ENCODE measurements around the gene DDX27.
A peak's percentile ranks its signal among the peaks of the same experiment; 100 is the strongest.

DDX27 gene

DNA sequence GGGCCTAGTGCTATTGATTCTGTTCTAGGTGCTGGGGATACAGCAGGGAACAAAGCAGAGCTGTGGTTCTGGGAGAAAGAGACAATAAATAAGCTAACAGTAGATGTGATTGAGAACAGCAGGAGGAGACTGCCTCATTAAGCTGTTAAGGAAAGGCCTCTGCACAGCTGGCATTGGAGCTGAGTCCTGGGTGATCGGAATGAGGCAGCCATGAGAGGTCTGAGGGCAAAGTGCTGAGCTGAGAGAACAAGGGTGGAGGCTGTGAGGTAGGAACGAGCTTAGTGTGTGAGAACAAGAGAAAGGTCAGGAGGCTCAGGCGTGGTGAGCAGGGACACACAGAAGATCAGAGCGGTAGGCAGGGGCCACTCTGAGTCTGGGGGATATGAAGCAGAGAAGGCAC lies 18.3 kb downstream of the DDX27 start:
- H3K9me3 Mint-ChIP-seq: no peaks in the 10 kb centered on the region

DNA sequence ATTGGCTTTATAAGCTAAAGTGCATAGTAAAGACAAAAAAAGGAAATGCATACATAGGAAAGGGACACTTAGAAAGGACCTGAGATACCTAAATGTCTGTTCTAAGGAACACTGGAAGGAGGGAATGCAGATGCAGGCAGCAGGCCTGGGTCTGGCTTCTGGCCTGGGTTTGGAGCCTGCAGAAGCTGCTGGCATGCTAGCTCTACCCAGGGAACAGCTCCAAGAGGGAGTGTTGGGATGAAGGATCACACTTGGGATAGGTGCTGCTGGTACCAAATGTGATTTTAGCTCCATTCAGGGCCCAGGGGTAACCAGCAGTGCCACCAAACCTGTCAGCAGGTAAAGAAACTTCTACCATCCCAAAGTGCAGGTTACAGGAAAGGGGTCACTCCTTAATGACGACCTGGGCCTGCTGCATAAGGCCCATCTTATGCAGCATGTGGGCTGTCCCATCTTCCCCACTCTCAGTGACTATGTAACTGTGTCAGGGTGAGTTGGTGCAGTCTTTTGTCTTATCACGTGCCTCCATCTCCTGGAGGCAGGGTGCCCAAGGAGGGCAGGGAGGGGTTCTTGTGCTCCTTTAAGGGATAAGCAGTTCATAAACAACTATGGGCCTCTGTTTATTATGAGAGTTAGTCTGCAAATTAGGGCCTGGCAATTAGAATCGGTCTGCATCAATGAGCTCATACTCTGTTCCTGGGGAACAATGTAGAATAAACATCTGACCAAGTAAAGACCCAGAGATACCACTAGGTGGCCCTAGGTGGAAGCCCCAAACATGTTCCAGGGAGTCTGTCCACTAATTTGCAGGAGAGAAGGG lies 26.9 kb downstream of the DDX27 start:
- H3K4me3 Mint-ChIP-seq: no peak overlapping the region
- H3K9me3 Mint-ChIP-seq: no peaks in the 10 kb centered on the region
- DNase-seq (peak; percentile 13 to 19 (median 18)), ATAC-seq (replicated peaks) (peak; percentile 73)
- peaks cover 87% of the 10 kb centered on the region for H3K36me3 Mint-ChIP-seq (ENCODE audit: insufficient read depth)
- H3K4me1 Mint-ChIP-seq (ENCODE audit: low read depth in 2 of 2): peaks cover 4 to 6% of the 10 kb centered on the region in 2 donors
- H3K27me3 Mint-ChIP-seq: no peaks in the 10 kb centered on the region
- H3K27ac Mint-ChIP-seq: peak overlapping the region; percentile 41 to 86

More for the DNA sequence above, 18.3 kb downstream of the DDX27 start:
- ATAC-seq (replicated peaks): no peak
- Mint-ChIP-seq H3K4me3 (no peak overlapping the region), H3K27ac (no peak overlapping the region), H3K36me3 (ENCODE audit: insufficient read depth) (peaks cover 93% of the 10 kb centered on the region), H3K27me3 (no peaks in the 10 kb centered on the region), H3K4me1 (ENCODE audit: low read depth in 2 of 2) (peaks cover 0 to 7% of the 10 kb centered on the region in 2 donors)
- DNase-seq: no peak

DNA sequence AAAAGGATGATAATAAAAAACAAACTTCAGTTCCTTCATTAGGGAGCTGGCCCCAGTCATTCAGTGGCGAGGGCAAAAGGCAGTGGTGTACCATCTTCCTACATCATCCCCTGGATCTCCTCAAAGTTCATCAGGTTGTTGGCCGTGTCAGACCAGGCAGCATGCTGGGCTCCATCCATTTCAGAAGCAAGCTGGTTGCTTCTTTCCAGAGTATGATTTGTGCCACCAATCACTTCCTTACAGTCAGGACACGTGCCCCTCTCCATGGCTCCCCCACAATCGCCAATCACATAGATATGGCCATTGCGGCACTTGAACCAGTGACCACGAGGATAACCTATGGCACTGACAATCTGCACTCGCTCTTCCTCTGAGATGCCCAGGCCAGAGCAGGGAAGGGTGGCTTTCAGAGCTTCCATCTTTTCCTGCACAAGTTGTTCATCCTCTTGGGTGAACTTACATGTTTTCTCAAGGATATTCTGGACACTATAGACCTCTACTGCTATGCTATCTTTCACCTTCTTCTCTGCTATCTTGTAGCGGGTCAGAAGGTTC lies 28.0 kb downstream of the DDX27 start:
- Mint-ChIP-seq H3K4me3 (no peak overlapping the region), H3K27ac (peak overlapping the region in 1 of 2 donors; percentile 86), H3K36me3 (ENCODE audit: insufficient read depth) (peaks cover 87% of the 10 kb centered on the region), H3K27me3 (no peaks in the 10 kb centered on the region), H3K9me3 (no peaks in the 10 kb centered on the region), H3K4me1 (ENCODE audit: low read depth in 2 of 2) (peaks cover 4 to 6% of the 10 kb centered on the region in 2 donors)
- DNase-seq (no peak), ATAC-seq (replicated peaks) (no peak)

DNA sequence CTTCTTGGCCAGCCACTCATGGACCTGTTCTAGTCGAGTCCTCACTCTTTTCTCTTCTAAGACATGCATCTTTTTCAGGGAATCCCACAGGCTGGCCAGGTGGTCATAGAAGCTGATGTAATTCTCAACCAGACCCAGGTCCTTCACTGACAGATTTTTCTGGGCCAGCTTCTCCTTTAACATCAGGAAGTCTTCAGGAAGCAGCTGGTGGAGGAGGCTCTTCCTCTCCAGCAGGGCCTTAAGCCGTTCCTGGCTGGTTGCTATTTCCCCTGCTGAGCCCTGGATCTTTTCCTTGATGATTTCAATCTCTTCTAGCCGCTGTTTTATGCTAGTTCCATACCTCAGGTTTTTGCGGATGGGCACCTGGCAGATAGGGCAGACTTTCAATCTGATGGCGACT lies 28.6 kb downstream of the DDX27 start:
- Mint-ChIP-seq H3K27ac (peak overlapping the region in 1 of 2 donors; percentile 86), H3K27me3 (no peaks in the 10 kb centered on the region), H3K9me3 (no peaks in the 10 kb centered on the region), H3K36me3 (ENCODE audit: insufficient read depth) (peaks cover 87% of the 10 kb centered on the region), H3K4me3 (no peak overlapping the region), H3K4me1 (ENCODE audit: low read depth in 2 of 2) (peaks cover 4 to 6% of the 10 kb centered on the region in 2 donors)
- no peak for ATAC-seq (replicated peaks)
- no peak for DNase-seq

DNA sequence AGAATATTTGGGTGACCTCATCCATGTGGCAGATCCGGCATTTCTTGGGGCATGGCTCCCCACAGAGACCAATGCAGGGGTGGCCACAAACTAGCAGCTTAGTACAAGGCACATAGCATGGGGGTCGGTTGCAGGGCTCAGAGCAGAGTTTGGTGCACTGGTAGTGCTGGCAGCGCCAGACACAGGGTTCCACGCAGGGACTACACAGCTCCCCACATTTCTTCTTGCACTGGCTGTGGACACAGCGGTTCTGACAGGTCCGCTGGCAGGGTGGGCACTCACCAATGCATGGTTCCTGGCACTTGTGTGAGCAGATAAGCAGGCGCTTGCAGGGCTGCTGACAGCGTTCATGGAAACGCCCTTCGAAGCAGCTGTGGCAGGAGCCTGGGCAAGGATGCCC lies 29.1 kb downstream of the DDX27 start:
- no peaks in the 10 kb centered on the region for H3K9me3 Mint-ChIP-seq

DNA sequence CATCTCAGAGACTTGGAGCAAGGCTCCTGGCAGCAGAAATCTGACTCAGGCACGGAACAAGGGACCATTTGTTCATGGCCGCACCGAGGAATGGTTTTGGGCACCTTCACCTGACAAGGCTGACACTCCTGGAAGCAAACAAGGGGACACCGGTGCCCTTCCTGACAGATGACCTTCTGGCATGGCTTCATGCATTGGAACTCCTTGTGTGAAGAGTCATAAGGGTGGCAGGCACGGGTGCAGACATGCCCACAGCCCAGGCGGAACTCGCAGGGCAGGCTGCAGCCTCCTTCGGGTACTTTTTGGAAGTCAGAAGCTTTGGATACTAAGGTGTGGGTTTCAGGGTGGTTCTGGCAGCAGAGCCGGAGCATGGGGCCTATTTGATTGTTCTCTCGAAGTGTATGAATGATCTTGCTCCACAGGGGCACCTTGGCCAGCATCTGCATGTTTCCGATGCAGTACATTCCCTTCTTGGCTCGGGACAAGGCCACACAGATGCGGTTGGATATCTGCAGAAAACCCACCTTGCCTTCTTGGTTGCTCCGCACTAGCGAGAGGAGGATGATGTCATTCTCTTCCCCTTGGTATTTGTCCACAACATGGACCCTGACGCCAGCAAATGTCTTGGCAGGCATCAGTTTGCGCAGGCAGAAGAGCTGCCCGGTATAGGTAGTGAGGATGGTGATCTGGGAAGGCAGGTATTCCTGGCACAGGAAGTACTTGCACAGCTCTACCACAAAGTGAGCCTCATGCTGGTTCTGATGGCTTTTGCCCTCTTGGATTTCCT lies 29.9 kb downstream of the DDX27 start:
- Mint-ChIP-seq H3K27ac (peak overlapping the region; percentile 49 to 86), H3K4me3 (no peak overlapping the region), H3K36me3 (ENCODE audit: insufficient read depth) (peaks cover 87% of the 10 kb centered on the region)

More for the DNA sequence above, 29.1 kb downstream of the DDX27 start:
- Mint-ChIP-seq H3K4me1 (ENCODE audit: low read depth in 2 of 2) (peaks cover 4 to 6% of the 10 kb centered on the region in 2 donors), H3K36me3 (ENCODE audit: insufficient read depth) (peaks cover 87% of the 10 kb centered on the region), H3K27ac (peak overlapping the region in 1 of 2 donors; percentile 86), H3K4me3 (no peak overlapping the region), H3K27me3 (no peaks in the 10 kb centered on the region)
- ATAC-seq (replicated peaks) (peak; percentile 13), DNase-seq (no peak)

DNA sequence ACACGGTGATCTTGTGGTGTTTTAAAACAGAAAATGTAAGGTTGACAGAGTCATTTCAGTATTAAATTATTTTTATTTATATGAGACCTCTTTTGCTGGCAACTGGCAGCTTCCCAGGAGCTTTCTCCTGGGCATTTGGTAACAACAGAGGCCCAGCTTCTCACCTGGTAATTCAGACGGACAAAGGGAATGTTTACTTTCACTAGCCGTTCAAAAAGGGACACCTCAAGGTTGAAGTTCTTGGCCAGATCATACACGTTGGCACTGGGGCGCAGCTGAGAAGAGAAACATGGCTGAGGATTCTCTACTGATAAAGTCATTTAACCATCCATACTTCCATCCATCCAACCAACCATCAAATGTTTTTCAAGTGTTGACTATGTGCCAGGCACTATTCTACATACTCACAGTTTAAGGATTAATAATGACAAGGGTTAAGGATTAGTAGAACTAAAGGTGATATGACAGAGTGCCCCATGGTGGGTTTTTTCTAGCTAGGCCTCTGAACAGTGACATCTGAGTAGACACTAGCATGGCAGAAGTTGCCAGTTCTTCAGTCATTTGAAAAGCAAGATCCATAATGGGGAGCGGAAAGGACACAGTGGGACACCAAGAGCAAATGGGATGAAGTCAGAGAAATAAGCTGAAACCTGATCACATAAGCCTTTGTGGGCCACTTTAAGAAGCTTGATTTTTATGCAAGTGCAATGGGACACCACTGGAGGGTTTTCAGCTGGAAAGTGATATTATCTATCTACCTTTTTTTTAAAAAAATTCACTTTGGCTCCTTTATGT lies 33.5 kb downstream of the DDX27 start:
- Mint-ChIP-seq H3K4me1 (ENCODE audit: low read depth in 2 of 2) (no peaks in the 10 kb centered on the region), H3K36me3 (ENCODE audit: insufficient read depth) (peaks cover 96% of the 10 kb centered on the region)

More for the DNA sequence above, 29.9 kb downstream of the DDX27 start:
- DNase-seq (no peak), ATAC-seq (replicated peaks) (no peak)
- Mint-ChIP-seq H3K27me3 (no peaks in the 10 kb centered on the region), H3K4me1 (ENCODE audit: low read depth in 2 of 2) (peaks cover 4 to 6% of the 10 kb centered on the region in 2 donors), H3K9me3 (no peaks in the 10 kb centered on the region)

DNA sequence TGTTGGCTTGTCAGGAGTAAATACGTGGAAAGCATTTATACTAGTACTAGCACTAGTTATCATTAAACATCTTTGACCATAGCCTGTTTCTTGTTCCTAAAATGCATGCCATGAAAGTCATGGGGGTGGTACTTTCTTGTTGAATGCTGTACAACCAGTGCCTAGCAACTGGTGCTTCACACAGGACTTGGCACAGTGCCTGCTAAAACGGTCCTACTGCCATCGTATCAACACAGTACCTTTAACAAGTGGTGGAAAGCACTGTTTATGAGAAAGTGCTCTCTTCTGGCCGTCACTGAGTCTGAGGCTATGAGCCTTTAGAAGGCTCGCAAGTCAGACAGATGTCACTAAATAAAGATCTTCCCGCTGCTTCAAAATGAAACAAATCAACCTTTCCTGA lies 37.0 kb downstream of the DDX27 start:
- DNase-seq (no peak), ATAC-seq (replicated peaks) (no peak)
- Mint-ChIP-seq H3K4me3 (no peak overlapping the region), H3K27me3 (no peaks in the 10 kb centered on the region), H3K27ac (peak overlapping the region in 1 of 2 donors; percentile 17), H3K4me1 (ENCODE audit: low read depth in 2 of 2) (no peaks in the 10 kb centered on the region), H3K36me3 (ENCODE audit: insufficient read depth) (peaks cover 99% of the 10 kb centered on the region), H3K9me3 (no peaks in the 10 kb centered on the region)

More for the DNA sequence above, 33.5 kb downstream of the DDX27 start:
- H3K9me3 Mint-ChIP-seq: no peaks in the 10 kb centered on the region
- H3K27me3 Mint-ChIP-seq: no peaks in the 10 kb centered on the region
- ATAC-seq (replicated peaks) (no peak), DNase-seq (no peak)
- H3K27ac Mint-ChIP-seq: peak overlapping the region in 1 of 2 donors; percentile 65
- H3K4me3 Mint-ChIP-seq: no peak overlapping the region

DNA sequence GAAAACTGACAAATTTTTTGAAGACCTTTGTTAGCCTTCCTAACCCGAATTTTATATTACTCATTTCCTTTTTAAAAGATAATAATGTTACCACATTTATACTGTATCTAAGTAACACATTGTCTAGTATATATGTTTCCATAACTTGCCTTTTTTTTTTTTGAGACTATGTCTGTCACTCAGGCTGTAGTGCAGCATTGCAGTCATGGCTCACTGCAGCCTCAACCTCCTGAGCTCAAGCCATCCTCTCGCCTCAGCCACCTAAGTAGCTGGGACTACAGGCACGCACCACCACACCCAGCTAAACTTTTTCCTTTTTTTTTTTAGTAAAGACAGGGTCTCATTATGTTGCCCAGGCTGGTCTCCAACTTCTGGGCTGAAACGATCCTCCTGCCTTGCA lies 40.1 kb downstream of the DDX27 start:
- no peak overlapping the region for H3K4me3 Mint-ChIP-seq
- no peak for ATAC-seq (replicated peaks)
- H3K27ac Mint-ChIP-seq: peak overlapping the region in 1 of 2 donors; percentile 31
- H3K27me3 Mint-ChIP-seq: no peaks in the 10 kb centered on the region
- no peaks in the 10 kb centered on the region for H3K4me1 Mint-ChIP-seq (ENCODE audit: low read depth in 2 of 2)
- DNase-seq: no peak
- H3K36me3 Mint-ChIP-seq (ENCODE audit: insufficient read depth): peaks cover 99% of the 10 kb centered on the region
- no peaks in the 10 kb centered on the region for H3K9me3 Mint-ChIP-seq

DNA sequence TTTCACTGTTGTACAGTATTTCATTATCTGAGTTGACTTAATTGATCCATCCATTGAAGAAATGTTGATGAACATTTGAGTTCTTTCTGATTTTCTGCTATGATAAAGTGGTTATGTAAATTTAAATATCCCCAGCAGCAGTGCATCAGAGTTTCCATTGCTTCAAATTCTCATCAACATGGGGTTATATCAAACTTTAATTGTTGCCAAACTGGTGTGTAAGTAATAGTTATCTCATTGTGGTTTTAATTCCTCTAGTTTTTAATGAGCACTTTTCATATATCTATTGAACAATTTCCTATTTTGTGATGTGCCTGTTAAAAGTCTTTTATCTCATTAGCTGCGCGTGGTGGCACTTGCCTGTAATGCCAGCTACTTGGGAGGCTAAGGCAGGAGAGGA lies 40.6 kb downstream of the DDX27 start:
- Mint-ChIP-seq H3K27ac (peak overlapping the region in 1 of 2 donors; percentile 31), H3K4me3 (no peak overlapping the region), H3K4me1 (ENCODE audit: low read depth in 2 of 2) (peaks cover 0 to 2% of the 10 kb centered on the region in 2 donors), H3K9me3 (no peaks in the 10 kb centered on the region), H3K36me3 (ENCODE audit: insufficient read depth) (peaks cover 99% of the 10 kb centered on the region), H3K27me3 (no peaks in the 10 kb centered on the region)
- ATAC-seq (replicated peaks) (no peak), DNase-seq (no peak)

DNA sequence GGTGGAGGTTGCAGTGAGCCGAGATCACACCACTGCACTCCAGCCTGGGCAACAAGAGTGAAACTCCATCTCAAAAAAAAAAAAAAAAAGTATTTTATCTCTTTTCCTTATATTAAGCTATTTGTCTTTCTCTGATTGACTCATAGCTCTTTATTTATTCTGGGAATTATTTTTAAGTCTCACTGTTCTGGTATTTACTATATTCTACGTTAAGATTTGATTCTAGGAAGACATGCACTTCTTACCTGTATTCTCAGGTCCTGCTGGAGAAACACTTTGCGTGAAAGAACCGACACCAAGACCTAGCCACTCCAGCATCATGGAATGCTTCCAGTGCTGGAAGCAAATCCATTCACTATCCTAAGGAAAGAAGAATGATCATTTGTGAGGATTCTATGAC lies 41.0 kb downstream of the DDX27 start:
- Mint-ChIP-seq H3K4me3 (no peak overlapping the region), H3K27me3 (no peaks in the 10 kb centered on the region), H3K9me3 (no peaks in the 10 kb centered on the region), H3K36me3 (ENCODE audit: insufficient read depth) (peaks cover 99% of the 10 kb centered on the region), H3K27ac (peak overlapping the region in 1 of 2 donors; percentile 31), H3K4me1 (ENCODE audit: low read depth in 2 of 2) (peaks cover 2 to 4% of the 10 kb centered on the region in 2 donors)
- ATAC-seq (replicated peaks): no peak
- no peak for DNase-seq

DNA sequence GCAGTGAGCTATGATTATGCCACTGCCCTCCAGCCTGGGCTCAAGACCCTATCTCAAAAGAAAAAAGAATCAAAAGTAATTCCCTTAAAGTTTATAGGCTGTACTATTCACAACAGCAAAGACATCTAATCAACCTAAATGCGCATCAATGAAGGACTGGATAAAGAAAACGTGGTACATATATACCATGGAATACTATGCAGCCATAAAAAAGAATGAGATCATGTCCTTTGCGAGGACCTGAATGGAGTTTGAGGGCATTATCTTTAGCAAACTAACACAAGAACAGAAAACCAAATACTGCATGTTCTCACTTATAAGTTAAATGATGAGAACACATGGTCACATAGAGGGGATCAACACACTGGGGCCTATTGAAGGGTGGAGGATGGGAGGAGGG lies 42.0 kb downstream of the DDX27 start:
- no peak for ATAC-seq (replicated peaks)

DNA sequence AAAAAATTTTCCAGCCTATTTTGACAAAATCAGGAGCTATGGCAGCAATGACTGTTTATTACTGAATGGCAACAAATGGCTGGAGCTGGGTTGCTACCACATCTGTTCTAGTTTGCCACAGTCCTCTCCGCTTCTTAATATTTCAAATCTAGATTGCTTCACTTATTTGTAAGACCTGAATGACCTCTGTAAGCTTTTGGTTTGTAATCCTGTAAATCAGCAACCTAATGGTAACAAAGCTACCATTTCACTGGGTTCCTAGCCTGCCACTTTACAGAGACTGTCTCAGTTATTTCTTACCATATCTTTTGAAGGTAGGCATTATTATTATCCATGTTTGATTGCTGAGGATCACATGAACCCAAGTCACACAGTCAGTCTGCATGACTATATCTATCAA lies 43.2 kb downstream of the DDX27 start:
- no peaks in the 10 kb centered on the region for H3K9me3 Mint-ChIP-seq
- H3K4me3 Mint-ChIP-seq: no peak overlapping the region
- H3K27ac Mint-ChIP-seq: peak overlapping the region in 1 of 2 donors; percentile 55
- peaks cover 14 to 15% of the 10 kb centered on the region in 2 donors for H3K4me1 Mint-ChIP-seq (ENCODE audit: low read depth in 2 of 2)
- no peak for ATAC-seq (replicated peaks)
- H3K27me3 Mint-ChIP-seq: no peaks in the 10 kb centered on the region
- peaks cover 94% of the 10 kb centered on the region for H3K36me3 Mint-ChIP-seq (ENCODE audit: insufficient read depth)
- no peak for DNase-seq

More for the DNA sequence above, 42.0 kb downstream of the DDX27 start:
- no peak for DNase-seq
- Mint-ChIP-seq H3K36me3 (ENCODE audit: insufficient read depth) (peaks cover 98% of the 10 kb centered on the region), H3K4me3 (no peak overlapping the region), H3K9me3 (no peaks in the 10 kb centered on the region), H3K27ac (peak overlapping the region in 1 of 2 donors; percentile 82), H3K27me3 (no peaks in the 10 kb centered on the region), H3K4me1 (ENCODE audit: low read depth in 2 of 2) (peaks cover 4 to 7% of the 10 kb centered on the region in 2 donors)

All from effector memory CD8-positive, alpha-beta T cell (primary cell).